ENCODE measurements around the gene FLVCR1.
"Not testable (repeated sequence)": the region's sequence is repeated elsewhere in the genome, so short reads cannot be mapped to it uniquely, and the experiment has no call there.

FLVCR1 gene

GRCh38 chr1:212909652-212910063, 51.6 kb downstream of the FLVCR1 start:
- Histone ChIP-seq H2BK12ac (ENCODE audit: low read length) (no peak overlapping the region), H3K4me2 (ENCODE audit: low read length) (no peak overlapping the region), H2BK5ac (ENCODE audit: low read depth, low read length, poor library complexity) (no peak overlapping the region), H3K23ac (ENCODE audit: low read length) (no peak overlapping the region), H3K9ac (ENCODE audit: low read length) (no peak overlapping the region), H3K14ac (ENCODE audit: low read length) (no peak overlapping the region), H3K79me1 (ENCODE audit: low read length) (no peaks in the 10 kb centered on the region), H3K9me3 (ENCODE audit: insufficient read depth, low read depth, low read length) (no peaks in the 10 kb centered on the region), H3K4me3 (ENCODE audit: low read depth, low read length) (no peak overlapping the region), H3K4me1 (ENCODE audit: control insufficient read depth in 1 of 2, insufficient read depth in 2 of 2, low read length in 2 of 2) (no peaks in the 10 kb centered on the region), H2AFZ (ENCODE audit: insufficient read depth, low read length, poor library complexity) (no peak overlapping the region), H3K36me3 (ENCODE audit: control insufficient read depth in 1 of 2, insufficient read depth in 2 of 2, low read length in 2 of 2) (no peaks in the 10 kb centered on the region), H3K18ac (ENCODE audit: low read length) (no peak overlapping the region), H3K4ac (ENCODE audit: low read depth, low read length) (no peak overlapping the region), H4K8ac (ENCODE audit: low read depth, low read length) (no peak overlapping the region), H3K27ac (ENCODE audit: low read depth, low read length) (no peak overlapping the region), H4K91ac (ENCODE audit: low read depth, low read length) (no peak overlapping the region), H4K12ac (ENCODE audit: low read depth, low read length) (no peak overlapping the region), H2BK120ac (ENCODE audit: insufficient read depth, low read length, poor library complexity) (no peak overlapping the region), H2AK5ac (ENCODE audit: low read length) (no peak overlapping the region), H3K27me3 (ENCODE audit: insufficient read depth, low read length) (no peaks in the 10 kb centered on the region), H3K79me2 (ENCODE audit: control insufficient read depth, insufficient read depth, low read length, poor library complexity) (no peaks in the 10 kb centered on the region)
- no peak for DNase-seq
- WGBS (ENCODE audit: extremely low coverage, insufficient coverage, insufficient read length): no CpG with 5 or more reads among the region's 3 CpGs

GRCh38 chr1:212910213-212910612, 52.1 kb downstream of the FLVCR1 start:
- not testable (repeated sequence) for H4K8ac ChIP-seq (ENCODE audit: low read depth, low read length); H3K27ac ChIP-seq (ENCODE audit: low read depth, low read length); H4K12ac ChIP-seq (ENCODE audit: low read depth, low read length); H3K27me3 ChIP-seq (ENCODE audit: insufficient read depth, low read length); H3K4me1 ChIP-seq (ENCODE audit: control insufficient read depth in 1 of 2, insufficient read depth in 2 of 2, low read length in 2 of 2); H2AK5ac ChIP-seq (ENCODE audit: low read length); H3K9ac ChIP-seq (ENCODE audit: low read length); H3K36me3 ChIP-seq (ENCODE audit: control insufficient read depth in 1 of 2, insufficient read depth in 2 of 2, low read length in 2 of 2); H3K4ac ChIP-seq (ENCODE audit: low read depth, low read length); H3K79me2 ChIP-seq (ENCODE audit: control insufficient read depth, insufficient read depth, low read length, poor library complexity); H3K4me2 ChIP-seq (ENCODE audit: low read length); H3K4me3 ChIP-seq (ENCODE audit: low read depth, low read length); DNase-seq; H4K91ac ChIP-seq (ENCODE audit: low read depth, low read length); H2AFZ ChIP-seq (ENCODE audit: insufficient read depth, low read length, poor library complexity); H2BK12ac ChIP-seq (ENCODE audit: low read length); H3K18ac ChIP-seq (ENCODE audit: low read length); H3K23ac ChIP-seq (ENCODE audit: low read length); H2BK120ac ChIP-seq (ENCODE audit: insufficient read depth, low read length, poor library complexity); H3K79me1 ChIP-seq (ENCODE audit: low read length); H3K14ac ChIP-seq (ENCODE audit: low read length); H2BK5ac ChIP-seq (ENCODE audit: low read depth, low read length, poor library complexity); H3K9me3 ChIP-seq (ENCODE audit: insufficient read depth, low read depth, low read length)
- no CpG with 5 or more reads among the region's 10 CpGs for WGBS (ENCODE audit: extremely low coverage, insufficient coverage, insufficient read length)

- not testable (repeated sequence) for H3K9ac ChIP-seq (ENCODE audit: low read length); H3K4me3 ChIP-seq (ENCODE audit: low read depth, low read length); H3K4me1 ChIP-seq (ENCODE audit: control insufficient read depth in 1 of 2, insufficient read depth in 2 of 2, low read length in 2 of 2); H4K91ac ChIP-seq (ENCODE audit: low read depth, low read length); H2BK5ac ChIP-seq (ENCODE audit: low read depth, low read length, poor library complexity); H2BK12ac ChIP-seq (ENCODE audit: low read length); H3K36me3 ChIP-seq (ENCODE audit: control insufficient read depth in 1 of 2, insufficient read depth in 2 of 2, low read length in 2 of 2); H3K18ac ChIP-seq (ENCODE audit: low read length); H4K12ac ChIP-seq (ENCODE audit: low read depth, low read length); H2AK5ac ChIP-seq (ENCODE audit: low read length); H3K27me3 ChIP-seq (ENCODE audit: insufficient read depth, low read length); H3K14ac ChIP-seq (ENCODE audit: low read length); H4K8ac ChIP-seq (ENCODE audit: low read depth, low read length); H2AFZ ChIP-seq (ENCODE audit: insufficient read depth, low read length, poor library complexity); H3K27ac ChIP-seq (ENCODE audit: low read depth, low read length); H3K4me2 ChIP-seq (ENCODE audit: low read length); DNase-seq; H3K23ac ChIP-seq (ENCODE audit: low read length); H2BK120ac ChIP-seq (ENCODE audit: insufficient read depth, low read length, poor library complexity); H3K79me1 ChIP-seq (ENCODE audit: low read length); H3K4ac ChIP-seq (ENCODE audit: low read depth, low read length); H3K79me2 ChIP-seq (ENCODE audit: control insufficient read depth, insufficient read depth, low read length, poor library complexity); H3K9me3 ChIP-seq (ENCODE audit: insufficient read depth, low read depth, low read length)
- WGBS (ENCODE audit: extremely low coverage, insufficient coverage, insufficient read length): 100% methylated on average over 1 of the region's 3 CpGs
These were observed 55.6 kb downstream of the FLVCR1 start for GRCh38 chr1:212913638-212914037.

GRCh38 chr1:212914110-212914509, 56.0 kb downstream of the FLVCR1 start:
- not testable (repeated sequence) for H3K14ac ChIP-seq (ENCODE audit: low read length); H3K4me3 ChIP-seq (ENCODE audit: low read depth, low read length); H3K9me3 ChIP-seq (ENCODE audit: insufficient read depth, low read depth, low read length); H4K8ac ChIP-seq (ENCODE audit: low read depth, low read length); H2BK12ac ChIP-seq (ENCODE audit: low read length); H3K4me2 ChIP-seq (ENCODE audit: low read length); H3K4me1 ChIP-seq (ENCODE audit: control insufficient read depth in 1 of 2, insufficient read depth in 2 of 2, low read length in 2 of 2); H4K12ac ChIP-seq (ENCODE audit: low read depth, low read length); H2AK5ac ChIP-seq (ENCODE audit: low read length); H2BK5ac ChIP-seq (ENCODE audit: low read depth, low read length, poor library complexity); H3K79me2 ChIP-seq (ENCODE audit: control insufficient read depth, insufficient read depth, low read length, poor library complexity); H2BK120ac ChIP-seq (ENCODE audit: insufficient read depth, low read length, poor library complexity); H3K36me3 ChIP-seq (ENCODE audit: control insufficient read depth in 1 of 2, insufficient read depth in 2 of 2, low read length in 2 of 2); H3K9ac ChIP-seq (ENCODE audit: low read length); H3K4ac ChIP-seq (ENCODE audit: low read depth, low read length); H2AFZ ChIP-seq (ENCODE audit: insufficient read depth, low read length, poor library complexity); H4K91ac ChIP-seq (ENCODE audit: low read depth, low read length); H3K18ac ChIP-seq (ENCODE audit: low read length); H3K79me1 ChIP-seq (ENCODE audit: low read length); H3K23ac ChIP-seq (ENCODE audit: low read length); H3K27ac ChIP-seq (ENCODE audit: low read depth, low read length); DNase-seq; H3K27me3 ChIP-seq (ENCODE audit: insufficient read depth, low read length)
- no CpG with 5 or more reads among the region's 5 CpGs for WGBS (ENCODE audit: extremely low coverage, insufficient coverage, insufficient read length)

All from trophoblast cell (in vitro differentiated cells and primary cell).